Measurements from ENCODE around the gene USP15.
"Not testable (repeated sequence)": the region's sequence is repeated elsewhere in the genome, so short reads cannot be mapped to it uniquely, and the experiment has no call there.

Gene USP15

DNA sequence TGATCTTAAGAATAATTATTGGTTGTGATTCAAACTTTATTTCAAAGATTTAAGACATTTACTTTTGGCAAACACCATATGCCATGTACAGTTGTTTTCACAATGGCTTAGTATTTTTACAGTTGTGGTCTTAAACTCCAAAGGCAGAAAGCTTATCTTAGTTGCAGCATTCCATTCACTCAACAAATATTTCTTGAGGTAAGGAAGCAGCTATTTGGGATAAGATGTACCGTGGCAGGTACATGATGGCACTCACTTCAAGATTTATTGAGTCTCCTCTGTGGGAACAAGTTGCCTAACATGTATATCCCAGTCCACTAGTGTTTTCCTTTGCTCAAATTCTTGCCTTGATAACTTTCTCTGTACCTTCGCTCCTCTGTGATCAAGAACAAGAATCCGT lies 198.4 kb downstream of the USP15 start:
- H3K9me2 ChIP-seq (replicated peaks; ENCODE audit: insufficient read depth, low read length) = no peaks in the 10 kb centered on the region
- H3K27me3 ChIP-seq (ENCODE audit: low read length) = no peaks in the 10 kb centered on the region
- TF ChIP-seq EZH2phosphoT487 (conservative IDR thresholded peaks at IDR 0.05; ENCODE audit: low read length) = no peak
- H3F3A ChIP-seq (ENCODE audit: insufficient read depth) = no peaks in the 10 kb centered on the region
- no peak overlapping the region for H3K4me2 ChIP-seq (ENCODE audit: low read depth, low read length, poor library complexity, severe bottlenecking)
- 0 out of 2 replicates have a peak, but pooled peaks cover under 1% of the 10 kb centered on the region for H3K9me3 ChIP-seq (ENCODE audit: insufficient read depth, low read length)
- H3K4me3 ChIP-seq (ENCODE audit: insufficient read depth, low read length, poor library complexity, severe bottlenecking) = no peak overlapping the region
- H3K79me2 ChIP-seq (ENCODE audit: insufficient read depth, low read length) = no peaks in the 10 kb centered on the region
- H3K27ac ChIP-seq (ENCODE audit: low read depth, low read length) = no peak overlapping the region
- no peaks in the 10 kb centered on the region for H3K36me3 ChIP-seq (ENCODE audit: low read length)
- no peak overlapping the region for H2AFZ ChIP-seq (ENCODE audit: low read depth, low read length, severe bottlenecking)
- H4K20me1 ChIP-seq (ENCODE audit: low read depth, low read length) = no peaks in the 10 kb centered on the region
- no peak overlapping the region for H3K9ac ChIP-seq (ENCODE audit: low read length)

- no peaks in the 10 kb centered on the region for H3F3A ChIP-seq (ENCODE audit: insufficient read depth)
- no peak for TF ChIP-seq CTCF (IDR thresholded peaks at IDR 0.05; ENCODE audit: insufficient read depth, low read length, poor library complexity, severe bottlenecking)
- TF ChIP-seq EZH2phosphoT487 (conservative IDR thresholded peaks at IDR 0.05; ENCODE audit: low read length) = no peak
Observed at GRCh38 chr12:62459976-62460375, 199.8 kb downstream of the USP15 start.

GRCh38 chr12:62461171-62461837 lies 201.1 kb downstream of the USP15 start:
- not testable (repeated sequence) for H3K9me3 ChIP-seq (ENCODE audit: insufficient read depth, low read length); H3K79me2 ChIP-seq (ENCODE audit: insufficient read depth, low read length); H3K9ac ChIP-seq (ENCODE audit: low read length); H3K27ac ChIP-seq (ENCODE audit: low read depth, low read length); H3K4me3 ChIP-seq (ENCODE audit: insufficient read depth, low read length, poor library complexity, severe bottlenecking); H4K20me1 ChIP-seq (ENCODE audit: low read depth, low read length); H3K4me2 ChIP-seq (ENCODE audit: low read depth, low read length, poor library complexity, severe bottlenecking); H3K9me2 ChIP-seq (replicated peaks; ENCODE audit: insufficient read depth, low read length); H2AFZ ChIP-seq (ENCODE audit: low read depth, low read length, severe bottlenecking); H3K36me3 ChIP-seq (ENCODE audit: low read length); H3F3A ChIP-seq (ENCODE audit: insufficient read depth); H3K27me3 ChIP-seq (ENCODE audit: low read length)

More at GRCh38 chr12:62459976-62460375, 199.8 kb downstream of the USP15 start:
- Histone ChIP-seq H4K20me1 (ENCODE audit: low read depth, low read length) (no peaks in the 10 kb centered on the region), H3K4me3 (ENCODE audit: insufficient read depth, low read length, poor library complexity, severe bottlenecking) (no peak overlapping the region), H3K9me3 (ENCODE audit: insufficient read depth, low read length) (0 out of 2 replicates have a peak, but pooled peaks cover 6% of the 10 kb centered on the region), H3K9me2 (replicated peaks; ENCODE audit: insufficient read depth, low read length) (no peaks in the 10 kb centered on the region), H3K27me3 (ENCODE audit: low read length) (no peaks in the 10 kb centered on the region), H3K9ac (ENCODE audit: low read length) (no peak overlapping the region), H2AFZ (ENCODE audit: low read depth, low read length, severe bottlenecking) (no peak overlapping the region), H3K4me2 (ENCODE audit: low read depth, low read length, poor library complexity, severe bottlenecking) (no peak overlapping the region), H3K79me2 (ENCODE audit: insufficient read depth, low read length) (no peaks in the 10 kb centered on the region), H3K36me3 (ENCODE audit: low read length) (no peaks in the 10 kb centered on the region), H3K27ac (ENCODE audit: low read depth, low read length) (no peak overlapping the region)

DNA sequence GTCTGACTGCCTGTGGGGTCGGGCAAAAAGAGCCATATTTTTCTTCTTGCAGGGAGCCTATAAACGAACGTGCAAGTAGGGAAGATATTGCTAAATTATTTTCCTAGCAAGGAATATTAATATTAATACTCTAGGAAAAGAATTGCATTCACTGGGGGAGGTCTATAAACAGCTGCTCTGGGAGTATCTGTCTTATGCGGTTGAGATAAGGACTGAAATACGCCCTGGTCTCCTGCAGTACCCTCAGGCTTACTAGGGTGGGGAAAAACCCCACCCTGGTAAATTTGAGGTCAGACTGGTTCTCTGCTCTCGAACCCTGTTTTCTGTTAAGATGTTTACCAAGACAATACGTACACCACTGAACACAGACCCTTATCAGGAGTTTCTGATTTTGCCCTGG lies 203.0 kb downstream of the USP15 start:
- not testable (repeated sequence) for H3K36me3 ChIP-seq (ENCODE audit: low read length); H4K20me1 ChIP-seq (ENCODE audit: low read depth, low read length); H3K9ac ChIP-seq (ENCODE audit: low read length); H3K9me3 ChIP-seq (ENCODE audit: insufficient read depth, low read length); H2AFZ ChIP-seq (ENCODE audit: low read depth, low read length, severe bottlenecking); H3K27ac ChIP-seq (ENCODE audit: low read depth, low read length); H3K9me2 ChIP-seq (replicated peaks; ENCODE audit: insufficient read depth, low read length); H3K4me3 ChIP-seq (ENCODE audit: insufficient read depth, low read length, poor library complexity, severe bottlenecking); H3K27me3 ChIP-seq (ENCODE audit: low read length); H3K4me2 ChIP-seq (ENCODE audit: low read depth, low read length, poor library complexity, severe bottlenecking)
- peaks cover 16% of the 10 kb centered on the region for H3K79me2 ChIP-seq (ENCODE audit: insufficient read depth, low read length)
- peaks cover 10% of the 10 kb centered on the region for H3F3A ChIP-seq (ENCODE audit: insufficient read depth)
